Mesenchymal stem cell (in vitro differentiated cells and primary cell): ENCODE data around the gene SPTBN1.
A peak's percentile ranks its signal among the peaks of the same experiment; 100 is the strongest.

Experiments used
- DNase-seq: peaks from one replicate; pipeline ENCODE4 v3.0.0-alpha.2; 2013
- H2AFZ ChIP-seq: one replicate; pipeline ENCODE4 v1.6.1; 2013; ENCODE audit warnings: low read depth, mild to moderate bottlenecking, control low read depth, inconsistent platforms, low read length, moderate library complexity
- H2AK5ac ChIP-seq: 2 replicates; pipeline ENCODE4 v1.6.1; 2013; ENCODE audit warnings: low read length, moderate library complexity, mild to moderate bottlenecking, inconsistent platforms; ENCODE audit not compliant: severe bottlenecking
- H2BK120ac ChIP-seq: one replicate; pipeline ENCODE4 v1.6.1; 2013; ENCODE audit warnings: low read depth, mild to moderate bottlenecking, inconsistent platforms, low read length, moderate library complexity
- H2BK12ac ChIP-seq, 2 experiments: one replicate each; pipeline ENCODE4 v1.6.1; 2013; ENCODE audit warnings: inconsistent platforms in 2 of 2, low read length in 2 of 2, mild to moderate bottlenecking in 2 of 2, moderate library complexity in 2 of 2, control low read depth in 1 of 2
- H2BK15ac ChIP-seq: one replicate; pipeline ENCODE4 v1.6.1; 2013; ENCODE audit warnings: mild to moderate bottlenecking, low read depth, inconsistent platforms; ENCODE audit not compliant: poor library complexity, severe bottlenecking
- H2BK5ac ChIP-seq: 2 replicates; pipeline ENCODE4 v1.6.1; 2013; ENCODE audit warnings: low read depth, mild to moderate bottlenecking, low read length, control low read depth, inconsistent platforms; ENCODE audit not compliant: poor library complexity, severe bottlenecking
- H3K14ac ChIP-seq, 2 experiments: one replicate each; pipeline ENCODE4 v1.6.1; 2013; ENCODE audit warnings: inconsistent platforms in 2 of 2, low read length in 2 of 2, control low read depth in 1 of 2, mild to moderate bottlenecking in 1 of 2, moderate library complexity in 1 of 2
- H3K18ac ChIP-seq, 2 experiments: one replicate each; pipeline ENCODE4 v1.6.1; 2013; ENCODE audit warnings: inconsistent platforms in 2 of 2, low read length in 2 of 2, control low read depth in 1 of 2, low read depth in 1 of 2, mild to moderate bottlenecking in 1 of 2
- H3K23ac ChIP-seq, 2 experiments: one replicate each; pipeline ENCODE4 v1.6.1; 2013; ENCODE audit warnings: inconsistent platforms in 2 of 2, low read length in 2 of 2, mild to moderate bottlenecking in 2 of 2, moderate library complexity in 2 of 2, control low read depth in 1 of 2
- H3K27ac ChIP-seq: 2 replicates; pipeline ENCODE4 v1.5.1; 2013; ENCODE audit warnings: mild to moderate bottlenecking, moderate library complexity, low read length, control low read depth, inconsistent platforms; ENCODE audit not compliant: poor library complexity, severe bottlenecking
- H3K27me3 ChIP-seq, 2 experiments: 2 replicates each; pipeline versions ENCODE4 v1.6.1 to v1.7.0; 2013; ENCODE audit warnings: low read length in 2 of 2, mild to moderate bottlenecking in 2 of 2, moderate library complexity in 2 of 2, control low read depth in 1 of 2, inconsistent platforms in 1 of 2; ENCODE audit not compliant: control insufficient read depth in 1 of 2, insufficient read depth in 1 of 2
- H3K36me3 ChIP-seq, 2 experiments: 2 replicates each; pipeline versions ENCODE4 v1.6.1 to v1.7.0; 2013; ENCODE audit warnings: low read length in 2 of 2, control low read depth in 1 of 2, inconsistent platforms in 1 of 2, low read depth in 1 of 2, mild to moderate bottlenecking in 1 of 2; ENCODE audit not compliant: insufficient read depth in 2 of 2, control insufficient read depth in 1 of 2
- H3K4ac ChIP-seq, 2 experiments: one replicate each; pipeline ENCODE4 v1.6.1; 2013; ENCODE audit warnings: inconsistent platforms in 2 of 2, low read length in 2 of 2, mild to moderate bottlenecking in 2 of 2, moderate library complexity in 2 of 2, control low read depth in 1 of 2, low read depth in 1 of 2
- H3K4me1 ChIP-seq: 2 replicates; pipeline ENCODE4 v1.6.1; 2013; ENCODE audit warnings: low read depth, low read length, control low read depth; ENCODE audit not compliant: control insufficient read depth, insufficient read depth
- H3K4me2 ChIP-seq: 2 replicates; pipeline ENCODE4 v1.6.1; 2013; ENCODE audit warnings: low read length, mild to moderate bottlenecking, inconsistent platforms; ENCODE audit not compliant: poor library complexity, severe bottlenecking
- H3K4me3 ChIP-seq, 2 experiments: 2 replicates each; pipeline versions ENCODE4 v1.5.1 to v1.7.0; 2013; ENCODE audit warnings: low read length in 2 of 2, mild to moderate bottlenecking in 2 of 2, control low read depth in 1 of 2, low read depth in 1 of 2; ENCODE audit not compliant: insufficient read depth in 1 of 2
- H3K79me1 ChIP-seq: replicated peaks from 2 replicates; pipeline ENCODE4 v1.6.1; 2013; ENCODE audit warnings: mild to moderate bottlenecking, control low read depth, low read length, inconsistent platforms; ENCODE audit not compliant: poor library complexity, severe bottlenecking
- H3K9ac ChIP-seq: 2 replicates; pipeline ENCODE4 v1.7.0; 2013; ENCODE audit warnings: mild to moderate bottlenecking, low read length, moderate library complexity
- H3K9me3 ChIP-seq: 2 replicates; pipeline ENCODE4 v1.7.0; 2013; ENCODE audit warnings: mild to moderate bottlenecking, low read length; ENCODE audit not compliant: control insufficient read depth
- H4K8ac ChIP-seq: one replicate; pipeline ENCODE4 v1.6.1; 2013; ENCODE audit warnings: inconsistent platforms, mild to moderate bottlenecking, low read length, moderate library complexity
- H4K91ac ChIP-seq: one replicate; pipeline ENCODE4 v1.6.1; 2013; ENCODE audit warnings: mild to moderate bottlenecking, low read length, inconsistent platforms
- WGBS: methylation state at CpG from one replicate; pipeline ENCODE4 v1.1.7; 2013; ENCODE audit warnings: mixed read lengths; 5-methylcytosine and 5-hydroxymethylcytosine counted together

SPTBN1 gene

DNA sequence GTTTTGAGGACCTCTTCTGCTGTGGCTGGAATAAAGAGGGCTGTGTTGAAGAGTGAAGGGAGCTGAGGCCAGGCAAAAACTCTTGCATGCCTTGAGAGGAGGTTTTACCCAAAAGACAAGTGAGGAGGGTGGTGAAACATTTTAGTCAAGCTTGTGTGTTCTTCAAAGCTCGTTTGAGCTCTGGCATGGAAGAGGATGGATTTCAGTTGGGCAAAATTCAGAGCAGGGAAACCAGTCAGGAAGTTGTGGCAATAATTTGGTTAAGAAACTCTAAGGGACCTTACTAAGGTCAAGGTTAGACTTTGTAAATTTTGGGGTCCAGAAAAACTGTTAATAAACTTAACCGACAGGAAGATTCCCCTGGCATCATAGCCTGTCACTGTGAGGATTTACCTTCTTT, 34.7 kb downstream of the SPTBN1 start:
- Histone ChIP-seq H2BK5ac (no peak overlapping the region), H3K36me3 (peaks cover 0 to 16% of the 10 kb centered on the region in 2 experiments), H3K9ac (no peak overlapping the region), H3K18ac (no peak overlapping the region), H2AFZ (no peak overlapping the region), H3K4me1 (peaks cover 12% of the 10 kb centered on the region), H3K9me3 (no peaks in the 10 kb centered on the region), H3K79me1 (peaks cover 8% of the 10 kb centered on the region), H3K4me2 (no peak overlapping the region), H2BK15ac (no peak overlapping the region), H3K27me3 (no peaks in the 10 kb centered on the region), H2BK120ac (no peak overlapping the region), H4K91ac (no peak overlapping the region), H2BK12ac (no peak overlapping the region), H2AK5ac (peak overlapping the region; percentile 7), H3K4ac (no peak overlapping the region), H4K8ac (no peak overlapping the region), H3K27ac (no peak overlapping the region), H3K23ac (peak overlapping the region in 1 of 2 experiments; percentile 20), H3K14ac (no peak overlapping the region), H3K4me3 (no peak overlapping the region)
- WGBS: 71% methylated on average over 1 of the region's 2 CpGs
- no peak for DNase-seq

DNA sequence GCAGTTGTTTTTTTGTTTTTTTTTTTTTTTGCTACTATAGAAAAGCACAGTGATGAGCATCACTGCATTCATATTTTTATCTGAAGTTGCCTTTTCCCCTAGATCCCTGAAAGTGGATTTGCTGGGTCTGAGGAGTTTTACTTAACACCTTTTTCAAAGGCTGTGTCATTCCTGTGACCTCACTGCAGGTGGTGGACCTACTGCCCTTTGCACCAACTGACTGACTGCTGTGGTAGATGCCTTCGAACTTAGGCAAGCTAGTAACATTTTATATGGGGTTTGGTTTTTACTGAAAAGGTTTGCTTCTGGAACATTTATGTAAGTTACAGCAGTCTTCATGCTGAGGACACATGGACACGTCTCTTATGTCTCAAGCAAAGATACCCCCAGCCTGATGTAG, 36.2 kb downstream of the SPTBN1 start:
- no peak overlapping the region for H3K4me3 ChIP-seq
- H3K27ac ChIP-seq: peak overlapping the region; percentile 39
- H3K9ac ChIP-seq: no peak overlapping the region
- no peak overlapping the region for H2AK5ac ChIP-seq
- no peak overlapping the region for H2AFZ ChIP-seq
- no peak overlapping the region for H3K14ac ChIP-seq
- no peak overlapping the region for H3K23ac ChIP-seq
- no peak overlapping the region for H2BK120ac ChIP-seq
- no peak overlapping the region for H3K4me2 ChIP-seq
- H3K4me1 ChIP-seq: peaks cover 12% of the 10 kb centered on the region
- no peaks in the 10 kb centered on the region for H3K27me3 ChIP-seq
- WGBS: 91% methylated on average over 2 of the region's 2 CpGs
- H3K79me1 ChIP-seq: peaks cover 8% of the 10 kb centered on the region
- H2BK15ac ChIP-seq: no peak overlapping the region
- DNase-seq: no peak
- H2BK5ac ChIP-seq: no peak overlapping the region
- peaks cover 0 to 16% of the 10 kb centered on the region in 2 experiments for H3K36me3 ChIP-seq
- no peaks in the 10 kb centered on the region for H3K9me3 ChIP-seq
- no peak overlapping the region for H3K4ac ChIP-seq
- H4K8ac ChIP-seq: no peak overlapping the region
- H4K91ac ChIP-seq: no peak overlapping the region
- no peak overlapping the region for H2BK12ac ChIP-seq
- no peak overlapping the region for H3K18ac ChIP-seq

DNA sequence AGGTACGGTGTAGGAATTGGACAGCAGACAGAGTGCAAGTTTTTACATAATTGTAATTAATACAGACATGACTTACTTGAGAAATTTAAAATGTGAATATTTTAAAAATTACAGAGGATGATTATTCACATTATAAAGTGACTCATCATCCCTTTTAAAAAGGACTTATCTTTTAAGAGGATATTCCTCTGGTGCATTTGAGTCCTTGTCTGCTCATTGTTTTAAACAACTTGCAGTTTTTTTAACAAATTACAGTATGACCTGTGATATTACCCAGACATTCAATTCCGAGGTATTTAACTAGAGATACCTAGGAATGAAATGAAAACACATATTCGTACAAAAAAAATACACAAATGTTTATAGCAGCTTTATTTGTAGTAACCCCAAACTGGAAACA, 38.0 kb downstream of the SPTBN1 start:
- H3K4ac ChIP-seq: no peak overlapping the region
- DNase-seq: no peak
- no peak overlapping the region for H3K4me2 ChIP-seq
- H3K14ac ChIP-seq: no peak overlapping the region
- no peak overlapping the region for H3K18ac ChIP-seq
- no peak overlapping the region for H2BK12ac ChIP-seq
- H2AFZ ChIP-seq: no peak overlapping the region
- no peak overlapping the region for H2BK120ac ChIP-seq
- no peaks in the 10 kb centered on the region for H3K27me3 ChIP-seq
- H3K23ac ChIP-seq: no peak overlapping the region
- H3K27ac ChIP-seq: no peak overlapping the region
- no peak overlapping the region for H4K8ac ChIP-seq
- H3K4me1 ChIP-seq: peaks cover 10% of the 10 kb centered on the region
- H3K79me1 ChIP-seq: peaks cover 18% of the 10 kb centered on the region
- H2BK15ac ChIP-seq: no peak overlapping the region
- H3K9ac ChIP-seq: no peak overlapping the region
- H2AK5ac ChIP-seq: no peak overlapping the region
- no peaks in the 10 kb centered on the region for H3K9me3 ChIP-seq
- no peak overlapping the region for H4K91ac ChIP-seq
- no peak overlapping the region for H3K4me3 ChIP-seq
- no peak overlapping the region for H2BK5ac ChIP-seq
- H3K36me3 ChIP-seq: peaks cover 0 to 16% of the 10 kb centered on the region in 2 experiments
- no CpG with 5 or more reads among the region's 3 CpGs for WGBS

DNA sequence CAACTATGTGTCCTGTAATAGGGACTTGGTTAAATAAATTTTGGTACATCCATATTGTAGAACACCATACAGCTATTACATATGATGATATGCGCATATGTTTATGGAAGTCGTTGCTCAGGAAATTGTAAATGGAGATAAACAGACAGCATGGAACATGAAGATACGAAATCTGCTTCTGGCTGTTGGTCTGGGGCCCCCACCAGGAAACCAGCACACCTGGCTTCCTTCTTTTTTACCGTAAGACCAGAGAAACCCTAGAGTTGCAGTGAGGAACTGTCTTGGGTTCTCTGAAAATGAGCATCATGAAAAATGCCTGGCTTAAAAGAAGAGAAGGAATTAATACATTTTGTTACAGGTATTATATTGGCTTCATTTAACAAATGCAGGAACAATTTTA, 40.8 kb downstream of the SPTBN1 start:
- H3K9ac ChIP-seq: no peak overlapping the region

More for the DNA sequence above, 40.8 kb downstream of the SPTBN1 start:
- H3K23ac ChIP-seq: no peak overlapping the region
- 95% methylated on average over 4 of the region's 4 CpGs for WGBS
- no peak overlapping the region for H3K4me3 ChIP-seq
- H3K27ac ChIP-seq: no peak overlapping the region
- H3K27me3 ChIP-seq: no peaks in the 10 kb centered on the region
- no peaks in the 10 kb centered on the region for H3K9me3 ChIP-seq
- peaks cover 22% of the 10 kb centered on the region for H3K79me1 ChIP-seq
- H4K91ac ChIP-seq: no peak overlapping the region
- H2BK12ac ChIP-seq: no peak overlapping the region
- no peak overlapping the region for H2AK5ac ChIP-seq
- H3K18ac ChIP-seq: no peak overlapping the region
- H2BK15ac ChIP-seq: no peak overlapping the region
- H3K4me1 ChIP-seq: peaks cover 5% of the 10 kb centered on the region
- no peak overlapping the region for H4K8ac ChIP-seq
- no peak for DNase-seq
- no peak overlapping the region for H3K4ac ChIP-seq
- H2AFZ ChIP-seq: no peak overlapping the region
- no peak overlapping the region for H3K4me2 ChIP-seq
- H3K36me3 ChIP-seq: peaks cover 0 to 16% of the 10 kb centered on the region in 2 experiments
- no peak overlapping the region for H2BK5ac ChIP-seq
- H3K14ac ChIP-seq: no peak overlapping the region
- no peak overlapping the region for H2BK120ac ChIP-seq
